CD4-positive, alpha-beta memory T cell (primary cell): ENCODE results near the gene SPPL3. TPM values are rescaled to one million over a fixed set of nuclear protein-coding genes. Genes with fewer than 3 reads are reported as not detected.

Source experiments
- CTCF ChIA-PET: fragments of 350-600 bp; sonication (Branson Sonifier 250); formaldehyde crosslinking; loops from one replicate; lab custom pipeline; 2021; ENCODE audit warnings: inconsistent platforms; ENCODE audit not compliant: partially characterized antibody; lab: Charles Lee
- POLR2A ChIA-PET: fragments of 350-600 bp; sonication (Branson Sonifier 250); formaldehyde crosslinking; loops from one replicate; lab custom pipeline; 2021; ENCODE audit not compliant: partially characterized antibody; lab: Charles Lee
- DNase-seq, 5 donors: peaks; one replicate each; pipeline versions ENCODE4 v3.0.0 to v3.0.0-alpha.2; 2020 to 2022; ENCODE audit warnings: mixed read lengths in 1 of 5
- H3K27ac ChIP-seq: one replicate; pipeline ENCODE4 v1.7.0; 2013; ENCODE audit warnings: low read depth, low read length
- H3K27me3 ChIP-seq: 2 replicates; pipeline ENCODE4 v1.7.0; 2013; ENCODE audit warnings: mild to moderate bottlenecking, low read length, moderate library complexity; ENCODE audit not compliant: insufficient read depth
- H3K36me3 ChIP-seq: 2 replicates; pipeline ENCODE4 v1.7.0; 2013; ENCODE audit warnings: mild to moderate bottlenecking, low read length, moderate library complexity; ENCODE audit not compliant: insufficient read depth
- H3K4me1 ChIP-seq: 2 replicates; pipeline ENCODE4 v1.7.0; 2013; ENCODE audit warnings: mild to moderate bottlenecking, low read length, moderate library complexity; ENCODE audit not compliant: insufficient read depth
- H3K4me3 ChIP-seq, 2 donors: one replicate each; pipeline ENCODE4 v1.7.0; 2013; ENCODE audit warnings: low read length in 2 of 2, mild to moderate bottlenecking in 1 of 2
- H3K9me3 ChIP-seq, 2 donors: one replicate each; pipeline ENCODE4 v1.7.0; 2013; ENCODE audit warnings: low read length in 2 of 2, control low read depth in 1 of 2; ENCODE audit not compliant: control insufficient read depth in 1 of 2
- H3K27ac Mint-ChIP-seq, 7 donors: one replicate each; pipeline ENCODE4 v1.8.0; 2020 to 2021; ENCODE audit warnings: mixed read lengths in 7 of 7, mild to moderate bottlenecking in 6 of 7, inconsistent platforms in 3 of 7, moderate library complexity in 3 of 7
- H3K27me3 Mint-ChIP-seq, 2 donors: one replicate each; pipeline ENCODE4 v1.8.0; 2020 to 2021; ENCODE audit warnings: mixed read lengths in 2 of 2
- H3K36me3 Mint-ChIP-seq, 2 donors: one replicate each; pipeline ENCODE4 v1.8.0; 2020 to 2021; ENCODE audit warnings: mixed read lengths in 2 of 2, inconsistent platforms in 1 of 2, mild to moderate bottlenecking in 1 of 2
- H3K4me1 Mint-ChIP-seq, 4 donors: one replicate each; pipeline ENCODE4 v1.8.0; 2020 to 2021; ENCODE audit warnings: mixed read lengths in 4 of 4, mild to moderate bottlenecking in 1 of 4
- H3K4me3 Mint-ChIP-seq, 8 donors: one replicate each; pipeline ENCODE4 v1.8.0; 2020 to 2021; ENCODE audit warnings: mixed read lengths in 8 of 8, mild to moderate bottlenecking in 7 of 8, moderate library complexity in 6 of 8, inconsistent platforms in 3 of 8
- H3K9me3 Mint-ChIP-seq, 8 donors: one replicate each; pipeline ENCODE4 v1.8.0; 2020 to 2021; ENCODE audit warnings: mixed read lengths in 8 of 8, mild to moderate bottlenecking in 5 of 8, inconsistent platforms in 3 of 8, moderate library complexity in 1 of 8
- intact Hi-C: fragments of 100-400 bp; cut with micrococcal nuclease; formaldehyde crosslinking; loops from one replicate; pipeline ENCODE4 v1.15.1; 2023
- polyA plus RNA-seq, 2 donors: library from polyadenylated mRNA; unstranded; fragments of 300-500 nt; fragmentation: Illumina TruSeq; gene quantifications; one replicate each; pipeline ENCODE4 v1.2.3, GENCODE V29; 2021
- total RNA-seq, 2 experiments: library from RNA; stranded (reverse); gene quantifications; one replicate each; pipeline ENCODE4 v1.2.3, GENCODE V29; 2021

Gene SPPL3
- total and polyA plus RNA-seq, 4 experiments from 2014 or later: 7.4 to 49.4 (median 44.8) TPM

- H3K4me1 ChIP-seq: peaks cover 20% of the 10 kb centered on the region
- ChIA-PET CTCF (no interaction called here), POLR2A (interaction anchor here (1.0 kb wide), 1 partner anchor 145 kb away, joined by 4 read pairs; no protein-coding TSS in a partner anchor)
- H3K9me3 Mint-ChIP-seq: peaks cover 0 to 2% (median under 1%) of the 10 kb centered on the region in 8 donors
- no peaks in the 10 kb centered on the region for H3K27me3 ChIP-seq
- peaks cover 31 to 51% of the 10 kb centered on the region in 2 donors for H3K36me3 Mint-ChIP-seq
- H3K36me3 ChIP-seq: peaks cover 22% of the 10 kb centered on the region
- peaks cover 7 to 15% (median 11%) of the 10 kb centered on the region in 4 donors for H3K4me1 Mint-ChIP-seq
- H3K27ac Mint-ChIP-seq: peak overlapping the region; percentile 46 to 95 (median 84)
- intact Hi-C loops: no loop called here
- H3K4me3 ChIP-seq: no peak overlapping the region
- no peaks in the 10 kb centered on the region for H3K9me3 ChIP-seq
- no peaks in the 10 kb centered on the region for H3K27me3 Mint-ChIP-seq
- peak overlapping the region; percentile 51 to 73 (median 60) for H3K4me3 Mint-ChIP-seq
- DNase-seq: peak; percentile 45 to 67 (median 65)
- H3K27ac ChIP-seq: no peak overlapping the region
These were observed 143.6 kb downstream of the SPPL3 start for GRCh38 chr12:120760349-120761254.

- Histone ChIP-seq H3K27ac (no peak overlapping the region), H3K4me1 (peaks cover 20% of the 10 kb centered on the region), H3K36me3 (peaks cover 15% of the 10 kb centered on the region), H3K27me3 (no peaks in the 10 kb centered on the region), H3K9me3 (no peaks in the 10 kb centered on the region), H3K4me3 (no peak overlapping the region)
- Mint-ChIP-seq H3K4me3 (peak overlapping the region; percentile 51 to 73 (median 60)), H3K36me3 (peaks cover 26 to 44% of the 10 kb centered on the region in 2 donors), H3K4me1 (peaks cover 7 to 15% (median 11%) of the 10 kb centered on the region in 4 donors), H3K9me3 (peaks cover 0 to 10% (median 9%) of the 10 kb centered on the region in 8 donors), H3K27ac (peak overlapping the region in 6 of 7 donors; percentile 46 to 95 (median 85)), H3K27me3 (peaks cover 2 to 3% of the 10 kb centered on the region in 2 donors)
- POLR2A ChIA-PET: interaction anchor here (1.0 kb wide), 1 partner anchor 146 kb away, joined by 4 read pairs; no protein-coding TSS in a partner anchor
- CTCF ChIA-PET: interaction anchor here (1.1 kb wide), 1 partner anchor 22 kb away, joined by 3 read pairs; no protein-coding TSS in a partner anchor
- intact Hi-C loops: no loop called here
- no peak for DNase-seq
These were observed 144.4 kb downstream of the SPPL3 start for GRCh38 chr12:120759591-120760348.

GRCh38 chr12:120758798-120759590 is 145.2 kb downstream of the SPPL3 start:
- H3K27me3 ChIP-seq: no peaks in the 10 kb centered on the region
- Mint-ChIP-seq H3K27ac (no peak overlapping the region), H3K27me3 (peaks cover 2 to 3% of the 10 kb centered on the region in 2 donors), H3K4me1 (peaks cover 7 to 15% (median 11%) of the 10 kb centered on the region in 4 donors), H3K9me3 (peaks cover 0 to 14% (median 13%) of the 10 kb centered on the region in 8 donors), H3K36me3 (peaks cover 20 to 36% of the 10 kb centered on the region in 2 donors), H3K4me3 (no peak overlapping the region)
- H3K27ac ChIP-seq: no peak overlapping the region
- DNase-seq: no peak
- ChIA-PET CTCF (interaction anchor here (1.1 kb wide), 1 partner anchor 21 kb away, joined by 3 read pairs; no protein-coding TSS in a partner anchor), POLR2A (no interaction called here)
- peaks cover 20% of the 10 kb centered on the region for H3K4me1 ChIP-seq
- peaks cover 10% of the 10 kb centered on the region for H3K36me3 ChIP-seq
- intact Hi-C loops: no loop called here
- H3K4me3 ChIP-seq: no peak overlapping the region
- no peaks in the 10 kb centered on the region for H3K9me3 ChIP-seq

GRCh38 chr12:120757949-120758348 is 146.2 kb downstream of the SPPL3 start:
- POLR2A ChIA-PET: no interaction called here
- Mint-ChIP-seq H3K27ac (no peak overlapping the region), H3K9me3 (peaks cover 0 to 18% (median 15%) of the 10 kb centered on the region in 8 donors)

GRCh38 chr12:120757226-120757742 is 146.9 kb downstream of the SPPL3 start:
- H3K36me3 ChIP-seq: peaks cover 10% of the 10 kb centered on the region
- no peak for DNase-seq
- H3K27me3 ChIP-seq: no peaks in the 10 kb centered on the region
- intact Hi-C loops: no loop called here
- ChIA-PET POLR2A (no interaction called here), CTCF (interaction anchor here (1.3 kb wide), 1 partner anchor 13 kb away, joined by 5 read pairs; no protein-coding TSS in a partner anchor)
- H3K4me1 ChIP-seq: peaks cover 20% of the 10 kb centered on the region
- Mint-ChIP-seq H3K9me3 (peaks cover 0 to 18% (median 15%) of the 10 kb centered on the region in 8 donors), H3K27ac (no peak overlapping the region), H3K4me3 (no peak overlapping the region), H3K27me3 (peaks cover 2 to 3% of the 10 kb centered on the region in 2 donors), H3K36me3 (peaks cover 23 to 25% of the 10 kb centered on the region in 2 donors), H3K4me1 (peaks cover 7 to 15% (median 11%) of the 10 kb centered on the region in 4 donors)
- no peak overlapping the region for H3K27ac ChIP-seq
- no peaks in the 10 kb centered on the region for H3K9me3 ChIP-seq
- H3K4me3 ChIP-seq: no peak overlapping the region

More at GRCh38 chr12:120757949-120758348, 146.2 kb downstream of the SPPL3 start:
- Histone ChIP-seq H3K27ac (no peak overlapping the region), H3K27me3 (no peaks in the 10 kb centered on the region), H3K4me3 (no peak overlapping the region), H3K36me3 (peaks cover 10% of the 10 kb centered on the region), H3K9me3 (no peaks in the 10 kb centered on the region), H3K4me1 (peaks cover 20% of the 10 kb centered on the region)
- H3K27me3 Mint-ChIP-seq: peaks cover 2 to 3% of the 10 kb centered on the region in 2 donors
- peaks cover 7 to 15% (median 11%) of the 10 kb centered on the region in 4 donors for H3K4me1 Mint-ChIP-seq
- no peak for DNase-seq
- intact Hi-C loops: no loop called here
- CTCF ChIA-PET: interaction anchor here (1.3 kb wide), 1 partner anchor 12 kb away, joined by 5 read pairs; no protein-coding TSS in a partner anchor
- peaks cover 23 to 27% of the 10 kb centered on the region in 2 donors for H3K36me3 Mint-ChIP-seq
- no peak overlapping the region for H3K4me3 Mint-ChIP-seq

GRCh38 chr12:120755269-120755668 is 148.9 kb downstream of the SPPL3 start:
- peaks cover 0 to 18% (median 15%) of the 10 kb centered on the region in 8 donors for H3K9me3 Mint-ChIP-seq
- Histone ChIP-seq H3K4me1 (peaks cover 8% of the 10 kb centered on the region), H3K9me3 (no peaks in the 10 kb centered on the region), H3K27ac (no peak overlapping the region), H3K36me3 (no peaks in the 10 kb centered on the region), H3K4me3 (no peak overlapping the region), H3K27me3 (no peaks in the 10 kb centered on the region)
- intact Hi-C loops: no loop called here
- no peak overlapping the region for H3K27ac Mint-ChIP-seq
- H3K4me1 Mint-ChIP-seq: peaks cover 3 to 6% (median 5%) of the 10 kb centered on the region in 4 donors
- H3K36me3 Mint-ChIP-seq: peaks cover 5 to 6% of the 10 kb centered on the region in 2 donors
- H3K4me3 Mint-ChIP-seq: no peak overlapping the region
- DNase-seq: no peak
- POLR2A ChIA-PET: no interaction called here
- CTCF ChIA-PET: no interaction called here
- peaks cover 2 to 3% of the 10 kb centered on the region in 2 donors for H3K27me3 Mint-ChIP-seq
